Measurements from ENCODE around the gene CES5A.
"Not testable (repeated sequence)": the region's sequence is repeated elsewhere in the genome, so short reads cannot be mapped to it uniquely, and the experiment has no call there.

Gene CES5A

GRCh38 chr16:55832425-55832772 lies 42.8 kb downstream of the CES5A start:
- TF ChIP-seq, protein P1, sequence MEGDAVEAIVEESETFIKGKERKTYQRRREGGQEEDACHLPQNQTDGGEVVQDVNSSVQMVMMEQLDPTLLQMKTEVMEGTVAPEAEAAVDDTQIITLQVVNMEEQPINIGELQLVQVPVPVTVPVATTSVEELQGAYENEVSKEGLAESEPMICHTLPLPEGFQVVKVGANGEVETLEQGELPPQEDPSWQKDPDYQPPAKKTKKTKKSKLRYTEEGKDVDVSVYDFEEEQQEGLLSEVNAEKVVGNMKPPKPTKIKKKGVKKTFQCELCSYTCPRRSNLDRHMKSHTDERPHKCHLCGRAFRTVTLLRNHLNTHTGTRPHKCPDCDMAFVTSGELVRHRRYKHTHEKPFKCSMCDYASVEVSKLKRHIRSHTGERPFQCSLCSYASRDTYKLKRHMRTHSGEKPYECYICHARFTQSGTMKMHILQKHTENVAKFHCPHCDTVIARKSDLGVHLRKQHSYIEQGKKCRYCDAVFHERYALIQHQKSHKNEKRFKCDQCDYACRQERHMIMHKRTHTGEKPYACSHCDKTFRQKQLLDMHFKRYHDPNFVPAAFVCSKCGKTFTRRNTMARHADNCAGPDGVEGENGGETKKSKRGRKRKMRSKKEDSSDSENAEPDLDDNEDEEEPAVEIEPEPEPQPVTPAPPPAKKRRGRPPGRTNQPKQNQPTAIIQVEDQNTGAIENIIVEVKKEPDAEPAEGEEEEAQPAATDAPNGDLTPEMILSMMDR (IDR thresholded peaks at IDR 0.05; ENCODE audit: insufficient read depth, low read depth, low read length, missing control alignments): no peak
- no peak for DNase-seq (ENCODE audit: low read depth)
- no peak overlapping the region for H3K4me3 ChIP-seq (ENCODE audit: low read depth, low read length)

DNA sequence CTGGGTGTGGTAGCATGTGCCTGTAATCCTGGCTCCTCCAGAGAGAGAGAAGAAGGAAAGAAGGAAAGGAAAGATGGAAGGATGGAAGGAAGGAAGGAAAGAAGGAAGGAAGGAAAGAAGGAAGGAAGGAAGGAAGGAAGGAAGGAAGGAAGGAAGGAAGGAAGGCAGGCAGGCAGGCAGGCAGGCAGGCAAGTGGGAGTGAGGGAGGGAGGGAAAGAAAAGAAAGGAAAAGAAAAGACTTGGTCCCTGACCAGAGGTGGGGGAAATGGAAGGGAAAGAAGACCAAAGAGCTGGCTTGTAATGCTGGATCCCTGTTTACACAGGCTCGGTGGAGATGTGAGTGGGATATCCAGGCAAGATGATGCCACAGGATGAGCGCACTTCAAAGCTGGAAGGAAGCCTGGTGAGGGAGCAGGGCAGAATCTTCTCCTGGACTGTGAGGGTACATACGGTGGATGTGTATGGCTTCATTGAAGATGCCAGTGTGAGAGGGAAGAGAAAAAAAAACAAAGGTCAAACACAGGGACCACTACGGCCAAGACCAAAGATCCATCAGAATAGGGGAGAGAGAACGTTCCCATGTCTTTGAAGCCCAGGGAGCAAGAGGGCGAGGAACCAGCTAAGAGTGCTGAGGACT lies 44.4 kb downstream of the CES5A start:
- H3K4me3 ChIP-seq (ENCODE audit: low read depth, low read length): no peak overlapping the region
- no peak for DNase-seq (ENCODE audit: low read depth)
- TF ChIP-seq, protein P1 (IDR thresholded peaks at IDR 0.05; ENCODE audit: insufficient read depth, low read depth, low read length, missing control alignments): no peak

GRCh38 chr16:55829232-55829631 lies 45.9 kb downstream of the CES5A start:
- not testable (repeated sequence) for DNase-seq (ENCODE audit: low read depth); H3K4me3 ChIP-seq (ENCODE audit: low read depth, low read length)

DNA sequence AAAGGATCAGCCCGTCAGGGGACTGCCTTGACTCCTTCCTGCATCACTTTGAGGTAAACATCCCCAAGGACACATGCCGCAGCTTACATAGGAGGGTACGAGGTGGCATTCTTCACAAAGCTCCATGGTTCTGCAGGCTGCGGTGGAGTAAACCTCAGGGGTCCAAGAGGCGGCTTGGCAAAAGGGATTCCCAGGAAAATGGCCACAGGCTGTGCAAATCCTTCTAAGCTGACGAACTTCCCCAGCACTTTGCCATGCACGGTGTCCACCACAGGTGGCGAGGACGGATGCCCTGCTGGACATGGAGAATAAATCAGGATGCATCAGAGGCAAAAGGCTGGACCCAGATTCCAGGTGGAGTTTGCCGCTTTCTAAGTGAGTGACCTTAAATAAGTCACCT lies 46.5 kb downstream of the CES5A start:
- TF ChIP-seq, protein P1 (IDR thresholded peaks at IDR 0.05; ENCODE audit: insufficient read depth, low read depth, low read length, missing control alignments): no peak
- no peak for DNase-seq (ENCODE audit: low read depth)
- no peak overlapping the region for H3K4me3 ChIP-seq (ENCODE audit: low read depth, low read length)

DNA sequence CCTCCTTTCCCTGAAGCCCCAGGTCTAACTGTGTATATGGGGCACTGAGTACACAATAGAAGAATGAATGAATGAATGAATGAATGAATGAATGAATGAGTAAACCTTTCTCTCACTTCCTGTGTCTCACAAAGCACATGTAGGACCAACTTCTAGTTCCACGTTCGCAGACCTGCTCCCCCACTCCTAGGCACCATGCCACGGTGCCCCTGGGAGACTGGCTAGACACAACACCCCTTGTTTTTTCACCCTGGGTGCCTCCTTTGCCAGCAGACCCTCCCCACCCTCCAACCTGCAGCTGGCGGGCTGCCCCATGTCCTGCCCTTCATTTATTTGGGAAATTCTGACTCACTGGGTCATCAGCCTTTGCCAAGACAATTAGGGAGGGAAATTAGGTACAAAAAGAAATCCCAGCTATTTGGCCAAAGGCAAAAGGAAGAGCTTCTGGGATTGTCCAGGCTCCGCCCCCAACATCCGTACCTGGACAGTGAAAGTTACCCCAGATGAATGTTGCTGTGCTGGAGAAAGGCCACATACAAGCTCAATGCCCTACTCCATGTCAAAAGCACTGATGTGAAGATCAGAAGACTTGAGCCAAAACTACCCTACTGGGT lies 50.0 kb downstream of the CES5A start:
- H3K4me3 ChIP-seq (ENCODE audit: low read depth, low read length): no peak overlapping the region
- DNase-seq (ENCODE audit: low read depth): no peak
- TF ChIP-seq, protein P1 (IDR thresholded peaks at IDR 0.05; ENCODE audit: insufficient read depth, low read depth, low read length, missing control alignments): no peak

GRCh38 chr16:55824473-55825000 lies 50.6 kb downstream of the CES5A start:
- DNase-seq (ENCODE audit: low read depth): no peak
- no peak overlapping the region for H3K4me3 ChIP-seq (ENCODE audit: low read depth, low read length)
- TF ChIP-seq, protein P1 (IDR thresholded peaks at IDR 0.05; ENCODE audit: insufficient read depth, low read depth, low read length, missing control alignments): no peak

DNA sequence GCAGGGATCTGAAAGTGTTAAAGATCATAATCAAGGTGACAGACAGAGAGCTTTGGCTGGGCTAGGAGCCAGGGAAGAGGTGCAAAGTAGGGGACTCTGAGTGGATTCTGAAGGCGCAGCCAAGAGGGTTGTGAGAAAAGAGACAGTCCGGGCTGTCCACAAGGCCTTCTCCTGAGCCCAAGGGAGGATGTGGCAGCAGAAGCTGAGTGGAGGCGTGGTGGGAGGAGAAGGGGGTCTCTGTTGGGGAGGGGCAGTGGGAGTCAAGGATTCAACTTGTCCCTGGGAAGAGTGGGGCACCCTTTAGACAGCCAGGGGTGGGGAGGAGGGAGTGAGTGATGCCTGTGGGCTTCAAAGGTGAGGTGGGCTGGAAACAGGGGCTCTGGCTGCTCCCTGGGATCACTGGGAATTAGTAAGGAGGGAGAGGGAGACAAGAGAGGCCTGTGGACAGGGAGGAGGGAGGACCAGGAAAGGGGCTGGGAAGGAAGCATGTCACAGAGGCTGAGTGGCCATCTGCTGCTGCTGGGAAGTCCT lies 52.8 kb downstream of the CES5A start:
- no peak for DNase-seq (ENCODE audit: low read depth)
- no peak overlapping the region for H3K4me3 ChIP-seq (ENCODE audit: low read depth, low read length)
- TF ChIP-seq, protein P1 (IDR thresholded peaks at IDR 0.05; ENCODE audit: insufficient read depth, low read depth, low read length, missing control alignments): no peak

Data from GM12865 (cell line).